Measurements from ENCODE around the gene NPM1.
A peak's percentile ranks its signal among the peaks of the same experiment; 100 is the strongest.

The NPM1 gene

DNA sequence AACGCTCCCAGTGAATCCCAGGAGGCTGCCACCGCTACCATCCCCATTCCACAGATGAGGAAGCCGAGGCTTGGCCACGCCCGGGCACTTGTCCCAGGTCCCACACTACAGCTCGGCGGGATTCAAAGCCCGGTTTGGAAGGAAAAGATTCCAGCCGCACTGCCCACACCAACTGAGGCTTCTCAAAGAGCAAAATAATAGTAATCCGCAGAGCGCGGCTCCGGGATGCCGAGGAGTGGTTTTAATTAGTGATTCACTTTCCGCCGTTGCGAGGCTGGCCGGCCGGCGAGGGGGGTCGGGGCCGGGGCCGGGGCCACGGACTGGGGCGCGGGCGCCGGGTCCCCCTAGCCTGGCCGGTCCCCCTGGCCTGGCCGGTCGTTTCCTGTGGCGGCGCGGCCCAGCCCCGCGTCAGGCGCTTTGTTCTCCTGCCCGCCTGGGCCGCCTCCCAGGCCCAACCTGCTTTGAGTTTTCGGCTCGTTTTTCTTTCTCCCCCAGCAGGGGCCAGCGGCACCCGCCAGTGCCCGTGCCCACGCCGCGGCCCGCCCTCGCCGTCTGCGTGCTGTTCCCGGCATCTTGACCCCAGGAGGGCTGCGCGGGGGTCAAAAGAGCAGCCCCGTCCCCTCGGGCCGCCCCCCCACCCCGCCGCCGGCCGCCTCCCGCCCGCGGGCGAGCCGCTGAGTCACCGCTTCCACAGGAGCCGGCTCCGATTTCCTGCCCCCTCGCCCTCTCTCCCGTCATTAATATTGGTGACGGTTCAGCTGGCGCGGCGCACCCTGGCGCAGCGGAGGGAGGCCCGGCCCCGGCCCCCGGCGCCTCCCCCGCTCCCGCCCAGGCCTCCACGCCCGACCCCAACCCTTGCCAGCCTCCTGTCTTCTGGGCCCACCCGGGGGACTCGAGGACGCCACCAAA is 63.0 kb downstream of the NPM1 start:
- peak; percentile 81 for DNase-seq (ENCODE audit: low read depth, low spot score)
- in situ Hi-C loops (cut with HindIII; ENCODE audit: low sequenced_read_pairs), result no loop called here

DNA sequence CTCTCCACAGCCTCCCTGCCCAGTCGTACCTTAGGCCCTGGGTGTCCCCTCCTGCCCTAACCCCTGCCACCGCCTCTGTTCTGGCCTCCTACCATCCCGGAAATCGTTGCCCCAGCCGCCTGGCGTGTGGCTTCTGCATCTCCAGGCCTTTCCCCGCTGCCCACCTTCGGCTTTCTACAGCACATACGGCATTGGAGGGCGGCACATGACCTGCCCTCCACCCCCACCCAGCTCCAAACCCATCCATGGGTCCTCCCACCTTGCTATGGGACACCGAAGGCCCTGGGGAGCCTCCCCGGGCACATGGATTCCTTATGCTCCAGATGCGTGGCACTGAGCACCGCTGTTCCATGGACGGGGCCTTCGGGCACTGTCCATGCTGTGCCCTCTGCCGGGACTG is 63.8 kb downstream of the NPM1 start:
- no peak for DNase-seq (ENCODE audit: low read depth, low spot score)
- in situ Hi-C loops (cut with HindIII; ENCODE audit: low sequenced_read_pairs), result no loop called here
- TF ChIP-seq, protein P1, sequence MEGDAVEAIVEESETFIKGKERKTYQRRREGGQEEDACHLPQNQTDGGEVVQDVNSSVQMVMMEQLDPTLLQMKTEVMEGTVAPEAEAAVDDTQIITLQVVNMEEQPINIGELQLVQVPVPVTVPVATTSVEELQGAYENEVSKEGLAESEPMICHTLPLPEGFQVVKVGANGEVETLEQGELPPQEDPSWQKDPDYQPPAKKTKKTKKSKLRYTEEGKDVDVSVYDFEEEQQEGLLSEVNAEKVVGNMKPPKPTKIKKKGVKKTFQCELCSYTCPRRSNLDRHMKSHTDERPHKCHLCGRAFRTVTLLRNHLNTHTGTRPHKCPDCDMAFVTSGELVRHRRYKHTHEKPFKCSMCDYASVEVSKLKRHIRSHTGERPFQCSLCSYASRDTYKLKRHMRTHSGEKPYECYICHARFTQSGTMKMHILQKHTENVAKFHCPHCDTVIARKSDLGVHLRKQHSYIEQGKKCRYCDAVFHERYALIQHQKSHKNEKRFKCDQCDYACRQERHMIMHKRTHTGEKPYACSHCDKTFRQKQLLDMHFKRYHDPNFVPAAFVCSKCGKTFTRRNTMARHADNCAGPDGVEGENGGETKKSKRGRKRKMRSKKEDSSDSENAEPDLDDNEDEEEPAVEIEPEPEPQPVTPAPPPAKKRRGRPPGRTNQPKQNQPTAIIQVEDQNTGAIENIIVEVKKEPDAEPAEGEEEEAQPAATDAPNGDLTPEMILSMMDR (IDR thresholded peaks at IDR 0.05; ENCODE audit: low read depth, low read length), result no peak
- H3K4me3 ChIP-seq (ENCODE audit: low read depth, low read length), result no peak overlapping the region

More for the DNA sequence above, 63.0 kb downstream of the NPM1 start:
- TF ChIP-seq, protein P1 (IDR thresholded peaks at IDR 0.05; ENCODE audit: low read depth, low read length), result no peak
- peak overlapping the region; percentile 7 for H3K4me3 ChIP-seq (ENCODE audit: low read depth, low read length)

- no peak overlapping the region for H3K4me3 ChIP-seq (ENCODE audit: low read depth, low read length)
- in situ Hi-C loops (cut with HindIII; ENCODE audit: low sequenced_read_pairs), result no loop called here
- TF ChIP-seq, protein P1 (IDR thresholded peaks at IDR 0.05; ENCODE audit: low read depth, low read length), result no peak
- no peak for DNase-seq (ENCODE audit: low read depth, low spot score)
Observed at GRCh38 chr5:171453056-171453725, 65.5 kb downstream of the NPM1 start.

GRCh38 chr5:171453988-171454387 is 66.3 kb downstream of the NPM1 start:
- no peak for DNase-seq (ENCODE audit: low read depth, low spot score)
- no peak overlapping the region for H3K4me3 ChIP-seq (ENCODE audit: low read depth, low read length)
- TF ChIP-seq, protein P1 (IDR thresholded peaks at IDR 0.05; ENCODE audit: low read depth, low read length), result no peak
- in situ Hi-C loops (cut with HindIII; ENCODE audit: low sequenced_read_pairs), result no loop called here

GRCh38 chr5:171454549-171454948 is 66.9 kb downstream of the NPM1 start:
- TF ChIP-seq, protein P1 (IDR thresholded peaks at IDR 0.05; ENCODE audit: low read depth, low read length), result no peak
- in situ Hi-C loops (cut with HindIII; ENCODE audit: low sequenced_read_pairs), result no loop called here
- no peak for DNase-seq (ENCODE audit: low read depth, low spot score)
- H3K4me3 ChIP-seq (ENCODE audit: low read depth, low read length), result no peak overlapping the region

- TF ChIP-seq, protein P1 (IDR thresholded peaks at IDR 0.05; ENCODE audit: low read depth, low read length), result no peak
- no peak overlapping the region for H3K4me3 ChIP-seq (ENCODE audit: low read depth, low read length)
- in situ Hi-C loops (cut with HindIII; ENCODE audit: low sequenced_read_pairs), result no loop called here
- no peak for DNase-seq (ENCODE audit: low read depth, low spot score)
Observed at GRCh38 chr5:171455522-171455921, 67.9 kb downstream of the NPM1 start.
